Measurements from ENCODE around the gene MYOT. TPM values are rescaled to one million over a fixed set of nuclear protein-coding genes. Genes with fewer than 3 reads are reported as not detected.
A peak's percentile ranks its signal among the peaks of the same experiment; 100 is the strongest.

MYOT gene
- total and polyA plus RNA-seq, 2 of the 4 experiments (the other 2 are of a cell fraction): not detected

GRCh38 chr5:137932800-137933199 is 65.1 kb downstream of the MYOT start:
- no peak overlapping the region for H3K23ac ChIP-seq (ENCODE audit: low read depth, low read length)
- in situ Hi-C loops (cut with MboI; ENCODE audit: low sequenced_read_pairs): no loop called here
- peaks cover 1% of the 10 kb centered on the region for H3K4me1 ChIP-seq (ENCODE audit: control insufficient read depth, insufficient read depth, low read length)
- dilution Hi-C loops (cut with HindIII; ENCODE audit: low sequenced_read_pairs, unreplicated experiment): no loop called here
- no peak overlapping the region for H4K8ac ChIP-seq (ENCODE audit: low read depth in 2 of 2, low read length in 2 of 2)
- no peak for TF ChIP-seq CEBPB (IDR thresholded peaks at IDR 0.05; ENCODE audit: low read depth, low read length)
- TF ChIP-seq CTCF (conservative IDR thresholded peaks at IDR 0.05; ENCODE audit: low read depth, low read length): no peak
- TF ChIP-seq USF2 (IDR thresholded peaks at IDR 0.05; ENCODE audit: low read depth, low read length): no peak
- no peak for TF ChIP-seq ELK1 (IDR thresholded peaks at IDR 0.05; ENCODE audit: borderline replicate concordance, low read depth, low read length)
- TF ChIP-seq RFX5 (IDR thresholded peaks at IDR 0.05; ENCODE audit: low read depth, low read length): no peak
- no peak for TF ChIP-seq RAD21 (IDR thresholded peaks at IDR 0.05; ENCODE audit: low read length)
- no peak overlapping the region for H2BK120ac ChIP-seq (ENCODE audit: low read depth, low read length)
- no peak overlapping the region for H4K91ac ChIP-seq (ENCODE audit: insufficient read depth, low read depth, low read length)
- H3K36me3 ChIP-seq (ENCODE audit: control insufficient read depth, insufficient read depth, low read length): peaks cover 5% of the 10 kb centered on the region
- no peak overlapping the region for H2BK20ac ChIP-seq (ENCODE audit: low read depth, low read length)
- H3K4me3 ChIP-seq (ENCODE audit: insufficient read depth, low read depth, low read length): no peak overlapping the region
- no peak overlapping the region for H3K14ac ChIP-seq (replicated peaks; ENCODE audit: low read depth, low read length)
- no peak overlapping the region for H3K4ac ChIP-seq (ENCODE audit: low read depth, low read length)
- H4K20me1 ChIP-seq (ENCODE audit: insufficient read depth, low read length): 0 out of 2 replicates have a peak, but pooled peaks cover 5% of the 10 kb centered on the region
- intact Hi-C loops (cut with micrococcal nuclease): no loop called here
- no peak overlapping the region for H3K9ac ChIP-seq (ENCODE audit: low read depth, low read length)
- H3K79me1 ChIP-seq (ENCODE audit: low read depth in 1 of 2, low read length in 2 of 2): no peaks in the 10 kb centered on the region; a peak in 1 of 4 replicates
- H2BK5ac ChIP-seq (ENCODE audit: low read depth, low read length, poor library complexity, severe bottlenecking): no peak overlapping the region
- 0 out of 2 replicates have a peak, but pooled peaks cover 3% of the 10 kb centered on the region for H3K9me1 ChIP-seq (ENCODE audit: insufficient read depth, low read length)
- no peak overlapping the region for H2AFZ ChIP-seq (replicated peaks; ENCODE audit: low read length, poor library complexity)
- no peak overlapping the region for H3K56ac ChIP-seq (ENCODE audit: extremely low read depth, insufficient read depth, low read length)
- CTCF ChIA-PET: interaction anchor here (0.6 to 0.9 kb wide), 2 partner anchors 14 to 97 kb away, joined by 3 to 4 read pairs; no protein-coding TSS in a partner anchor
- H3K18ac ChIP-seq (ENCODE audit: low read depth, low read length): no peak overlapping the region
- no peak overlapping the region for H2BK15ac ChIP-seq (ENCODE audit: low read depth, low read length)
- no CpG with 5 or more reads among the region's 3 CpGs for WGBS, 2 experiments (ENCODE audit: extremely low coverage in 2 of 2, insufficient read length in 1 of 2)
- DNase-seq (no peak), ATAC-seq (ENCODE audit: low read depth) (peak; percentile 11; the same call in 1 of the 2 replicates)
- H2AK9ac ChIP-seq (replicated peaks; ENCODE audit: low read depth, low read length, poor library complexity): no peak overlapping the region
- no peak overlapping the region for H3K27ac ChIP-seq (ENCODE audit: insufficient read depth, low read length)
- BruUV-seq (replicated peaks): no TSS peak
- POLR2A ChIA-PET (ENCODE audit: unreplicated experiment): no interaction called here
- H3K9me3 ChIP-seq (ENCODE audit: control insufficient read depth, insufficient read depth, low read length): no peaks in the 10 kb centered on the region
- H3K4me2 ChIP-seq (ENCODE audit: low read depth, low read length): peak overlapping the region; percentile 39; the same call in 1 of the 2 replicates
- H3K27me3 ChIP-seq (ENCODE audit: control insufficient read depth, insufficient read depth, low read length): no peaks in the 10 kb centered on the region
- no peak overlapping the region for H4K5ac ChIP-seq (ENCODE audit: low read depth, low read length)
- H2AK5ac ChIP-seq (ENCODE audit: low read depth, low read length): no peak overlapping the region
